RWPE2 (cell line): Measurements from ENCODE around the gene TPRN.
A peak's percentile ranks its signal among the peaks of the same experiment; 100 is the strongest.

Experiments
- ATAC-seq: fragments of 200-7000 bp; cut with Tn5 transposase; 3 replicates; pipeline ENCODE4 v1.9.1; 2021; ENCODE audit warnings: low read depth
- DNase-seq: peaks from one replicate; pipeline ENCODE4 v3.0.0-alpha.2; 2020; ENCODE audit warnings: low spot score
- H3K27ac ChIP-seq: fragments of 450-650 bp; 2 replicates; pipeline ENCODE4 v1.5.1; 2017; ENCODE audit warnings: mild to moderate bottlenecking; ENCODE audit not compliant: poor library complexity, severe bottlenecking
- H3K27me3 ChIP-seq: fragments of 250-450 bp; sonication (Bioruptor Pico); 2 replicates; pipeline ENCODE4 v1.5.1; 2021; ENCODE audit warnings: mild to moderate bottlenecking, moderate library complexity; ENCODE audit not compliant: insufficient read depth, poor library complexity, severe bottlenecking
- H3K36me3 ChIP-seq: fragments of 250-450 bp; sonication (Bioruptor Pico); 2 replicates; pipeline ENCODE4 v1.5.1; 2020; ENCODE audit warnings: low read depth, mild to moderate bottlenecking, moderate library complexity
- H3K4me1 ChIP-seq: fragments of 250-450 bp; sonication (Bioruptor Pico); 2 replicates; pipeline ENCODE4 v1.5.1; 2021; ENCODE audit warnings: mild to moderate bottlenecking, moderate library complexity; ENCODE audit not compliant: insufficient read depth, poor library complexity, severe bottlenecking
- H3K4me3 ChIP-seq: fragments of 250-450 bp; sonication (Bioruptor Pico); 2 replicates; pipeline ENCODE4 v1.5.1; 2021; ENCODE audit warnings: mild to moderate bottlenecking, moderate library complexity; ENCODE audit not compliant: severe bottlenecking
- H3K9me3 ChIP-seq: fragments of 250-450 bp; sonication (Bioruptor Pico); 2 replicates; pipeline ENCODE4 v1.5.1; 2021; ENCODE audit warnings: mild to moderate bottlenecking, moderate library complexity; ENCODE audit not compliant: severe bottlenecking
- TF ChIP-seq, protein P1 (sequence below): fragments of 450-650 bp; IDR thresholded peaks from one replicate; pipeline ENCODE4 v1.5.1; 2017; ENCODE audit warnings: mild to moderate bottlenecking, moderate library complexity; ENCODE audit not compliant: poor library complexity, severe bottlenecking

Gene TPRN

DNA sequence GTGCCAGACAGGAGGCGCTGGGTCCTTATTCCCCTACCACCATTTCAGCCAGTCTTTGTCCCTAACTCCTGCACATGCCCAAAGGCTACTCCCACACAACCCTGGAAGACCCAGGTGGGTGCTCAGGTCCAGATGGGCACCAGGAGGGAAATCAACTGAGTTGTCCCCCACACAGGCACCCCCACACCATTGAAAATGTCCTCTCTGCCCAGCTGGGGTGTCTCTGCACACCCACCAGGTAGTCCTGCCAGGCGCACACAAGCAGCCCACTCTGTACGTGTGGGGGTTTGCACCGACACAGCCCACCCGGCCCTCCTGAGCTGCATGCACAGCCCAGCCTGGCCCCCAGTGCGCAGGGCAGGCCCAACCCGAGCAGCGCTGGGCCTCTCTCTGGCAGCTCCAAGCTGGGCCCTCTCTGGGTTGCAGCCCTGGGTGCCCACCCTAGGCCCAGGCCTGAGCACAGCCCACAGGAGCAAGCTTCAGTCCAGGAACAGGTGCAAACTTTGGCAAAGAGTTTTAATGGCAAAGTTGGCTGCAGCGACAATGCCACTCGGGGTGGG lies 19.3 kb upstream of the TPRN start:
- H3K4me3 ChIP-seq: no peak overlapping the region
- DNase-seq: no peak
- no peaks in the 10 kb centered on the region for H3K9me3 ChIP-seq
- H3K4me1 ChIP-seq: peaks cover 14% of the 10 kb centered on the region
- no peaks in the 10 kb centered on the region for H3K27me3 ChIP-seq
- TF ChIP-seq, protein P1, sequence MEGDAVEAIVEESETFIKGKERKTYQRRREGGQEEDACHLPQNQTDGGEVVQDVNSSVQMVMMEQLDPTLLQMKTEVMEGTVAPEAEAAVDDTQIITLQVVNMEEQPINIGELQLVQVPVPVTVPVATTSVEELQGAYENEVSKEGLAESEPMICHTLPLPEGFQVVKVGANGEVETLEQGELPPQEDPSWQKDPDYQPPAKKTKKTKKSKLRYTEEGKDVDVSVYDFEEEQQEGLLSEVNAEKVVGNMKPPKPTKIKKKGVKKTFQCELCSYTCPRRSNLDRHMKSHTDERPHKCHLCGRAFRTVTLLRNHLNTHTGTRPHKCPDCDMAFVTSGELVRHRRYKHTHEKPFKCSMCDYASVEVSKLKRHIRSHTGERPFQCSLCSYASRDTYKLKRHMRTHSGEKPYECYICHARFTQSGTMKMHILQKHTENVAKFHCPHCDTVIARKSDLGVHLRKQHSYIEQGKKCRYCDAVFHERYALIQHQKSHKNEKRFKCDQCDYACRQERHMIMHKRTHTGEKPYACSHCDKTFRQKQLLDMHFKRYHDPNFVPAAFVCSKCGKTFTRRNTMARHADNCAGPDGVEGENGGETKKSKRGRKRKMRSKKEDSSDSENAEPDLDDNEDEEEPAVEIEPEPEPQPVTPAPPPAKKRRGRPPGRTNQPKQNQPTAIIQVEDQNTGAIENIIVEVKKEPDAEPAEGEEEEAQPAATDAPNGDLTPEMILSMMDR: no peak
- 0 out of 2 replicates have a peak, but pooled peaks cover 2% of the 10 kb centered on the region for H3K36me3 ChIP-seq
- H3K27ac ChIP-seq: no peak overlapping the region
- no peak for ATAC-seq

DNA sequence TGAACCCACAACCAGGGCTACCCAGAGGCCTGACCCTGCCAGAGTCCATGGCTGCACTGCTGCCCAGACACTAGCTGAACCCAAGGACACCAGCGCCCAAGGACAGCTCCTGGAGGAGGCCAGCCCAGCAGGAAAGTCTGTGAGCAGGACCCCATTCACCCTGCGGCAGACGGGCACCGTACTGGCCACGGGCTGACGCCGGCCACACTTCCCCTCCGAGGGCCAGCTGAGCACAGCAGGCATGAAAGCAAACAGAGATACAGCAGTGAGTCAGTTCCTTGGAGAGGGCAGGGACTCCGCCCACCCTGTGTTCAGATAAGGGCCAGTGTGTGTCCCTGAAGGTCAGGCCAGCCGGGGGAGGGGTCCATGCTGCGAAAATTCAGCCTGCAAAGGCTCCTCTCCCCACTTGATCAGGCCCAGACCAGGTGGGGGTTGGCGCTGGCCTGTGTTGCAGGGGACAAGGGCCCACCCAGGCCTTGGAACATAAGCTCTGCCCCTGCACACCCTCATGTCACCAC lies 18.3 kb upstream of the TPRN start:
- H3K36me3 ChIP-seq: 0 out of 2 replicates have a peak, but pooled peaks cover 2% of the 10 kb centered on the region
- H3K27ac ChIP-seq: peak overlapping the region; percentile 42
- H3K27me3 ChIP-seq: no peaks in the 10 kb centered on the region
- H3K4me1 ChIP-seq: peaks cover 5% of the 10 kb centered on the region
- H3K4me3 ChIP-seq: no peak overlapping the region
- H3K9me3 ChIP-seq: no peaks in the 10 kb centered on the region
- peak; percentile 42 for ATAC-seq
- TF ChIP-seq, protein P1: no peak
- DNase-seq: no peak

DNA sequence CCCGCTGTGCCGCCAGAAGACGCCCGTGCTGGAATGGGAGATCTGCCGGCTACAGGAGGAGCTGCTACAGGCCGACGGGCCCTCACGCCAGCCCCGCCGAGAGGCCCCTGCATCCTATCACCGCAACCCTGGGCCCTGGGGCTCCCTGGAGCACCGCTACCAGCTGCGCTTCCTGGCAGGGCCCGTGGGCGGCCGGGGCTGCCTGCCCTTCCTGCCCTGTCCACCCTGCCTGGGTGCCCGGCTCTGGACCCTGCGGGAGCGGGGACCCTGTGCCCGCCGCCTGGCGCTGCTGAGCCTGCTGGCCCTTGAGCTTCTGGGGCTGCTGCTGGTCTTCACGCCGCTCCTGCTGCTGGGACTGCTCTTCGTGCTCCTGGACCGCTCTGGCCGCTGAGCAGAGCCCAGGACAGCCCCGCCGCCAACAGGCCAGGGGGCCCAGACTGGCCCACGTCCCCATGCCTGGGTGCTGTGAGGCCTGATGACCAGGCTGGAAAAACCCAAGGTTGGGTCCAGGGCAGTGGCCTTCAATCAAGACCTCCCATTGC lies 17.7 kb upstream of the TPRN start:
- Histone ChIP-seq H3K4me3 (no peak overlapping the region), H3K9me3 (no peaks in the 10 kb centered on the region), H3K36me3 (0 out of 2 replicates have a peak, but pooled peaks cover 2% of the 10 kb centered on the region), H3K4me1 (peaks cover 5% of the 10 kb centered on the region), H3K27ac (peak overlapping the region; percentile 42), H3K27me3 (no peaks in the 10 kb centered on the region)
- TF ChIP-seq, protein P1: no peak
- ATAC-seq: no peak
- no peak for DNase-seq

DNA sequence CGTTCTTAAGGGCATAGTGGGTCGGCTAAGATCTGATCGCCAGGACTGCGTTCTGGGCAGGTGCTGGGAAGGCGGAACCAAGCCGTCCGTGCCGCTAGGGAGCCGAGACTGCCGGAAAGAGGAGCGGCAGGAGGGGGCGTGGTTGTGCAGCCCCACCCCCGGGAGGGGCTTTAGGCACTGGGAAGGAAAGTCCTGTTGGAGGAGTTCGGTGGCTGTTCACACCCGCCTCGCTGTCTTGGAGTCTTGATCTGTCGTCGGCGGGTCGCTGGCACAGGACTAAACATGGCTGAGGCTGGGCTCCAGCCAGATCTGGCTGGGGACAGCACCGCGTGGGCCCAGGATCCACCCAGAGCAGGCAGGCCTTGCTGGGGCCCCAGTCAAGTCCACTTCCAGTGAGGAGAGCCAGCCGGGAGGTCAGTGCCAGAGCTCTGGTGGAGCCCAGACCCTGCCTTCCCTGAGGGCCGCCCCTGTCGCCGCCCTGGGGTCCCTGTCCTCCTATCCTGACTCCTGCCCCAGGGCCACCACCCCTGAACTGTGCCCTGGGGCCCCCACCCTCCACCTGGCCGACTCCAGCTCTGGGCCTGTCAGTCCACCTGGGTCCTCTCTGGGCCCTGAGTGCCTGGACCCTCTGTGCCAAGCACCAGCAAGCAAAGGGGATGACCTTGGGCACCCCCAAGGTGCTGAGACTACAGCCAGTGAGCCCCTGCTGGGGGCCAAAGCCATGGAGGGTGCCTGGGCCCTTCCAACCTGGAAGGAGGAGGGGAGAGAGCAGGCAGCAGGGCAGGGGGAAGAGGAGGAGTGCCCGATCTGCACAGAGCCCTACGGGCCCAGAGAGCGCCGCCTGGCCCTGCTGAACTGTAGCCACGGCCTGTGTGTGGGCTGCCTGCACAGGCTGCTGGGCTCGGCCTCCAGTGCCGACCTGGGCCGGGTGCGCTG lies 17.0 kb upstream of the TPRN start:
- DNase-seq: no peak
- H3K4me3 ChIP-seq: peak overlapping the region; percentile 22

More for the DNA sequence above, 17.0 kb upstream of the TPRN start:
- TF ChIP-seq, protein P1: no peak
- Histone ChIP-seq H3K9me3 (no peaks in the 10 kb centered on the region), H3K27ac (peak overlapping the region; percentile 42), H3K36me3 (0 out of 2 replicates have a peak, but pooled peaks cover 2% of the 10 kb centered on the region), H3K27me3 (no peaks in the 10 kb centered on the region), H3K4me1 (peaks cover 5% of the 10 kb centered on the region)
- peak; percentile 74 for ATAC-seq
